ENCODE measurements around the gene PTPRCAP. TPM values are rescaled to one million over a fixed set of nuclear protein-coding genes. Genes with fewer than 3 reads are reported as not detected.

Gene PTPRCAP
- polyA plus RNA-seq, 1 donor (not counting 4 experiments of a cell fraction or from before 2014, with no cell fraction given), result not detected

DNA sequence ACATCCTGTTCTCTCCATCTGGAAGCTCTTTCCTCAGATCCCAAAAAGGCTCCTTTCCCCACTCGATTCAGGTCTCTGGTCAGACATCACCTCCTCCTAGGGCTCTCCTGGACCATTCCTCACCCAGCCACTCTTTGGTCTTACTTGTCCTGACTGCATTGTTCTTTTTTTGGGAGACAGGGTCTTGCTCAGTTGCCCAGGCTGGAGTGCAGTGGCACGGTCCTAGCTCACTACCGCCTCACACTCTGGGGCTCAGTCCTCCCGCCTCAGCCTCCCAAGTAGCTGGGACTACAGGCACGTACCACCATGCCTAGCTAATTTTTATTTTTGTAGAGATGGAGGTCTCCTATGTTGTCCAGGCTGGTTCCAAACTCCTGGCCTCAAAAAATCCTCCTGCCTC lies 8.0 kb upstream of the PTPRCAP start:
- H2AFZ ChIP-seq (ENCODE audit: control insufficient read depth, low read length), result no peak overlapping the region
- no peak overlapping the region for H3K9ac ChIP-seq (ENCODE audit: control insufficient read depth, extremely low read depth, insufficient read depth, low read length)
- TF ChIP-seq EZH2 (IDR thresholded peaks at IDR 0.05; ENCODE audit: low read length), result no peak
- no peak for TF ChIP-seq CTCF (optimal IDR thresholded peaks at IDR 0.05 in 1 of 3, IDR thresholded peaks at IDR 0.05 in 1 of 3, conservative IDR thresholded peaks at IDR 0.05 in 1 of 3; ENCODE audit: extremely low read depth in 1 of 3, insufficient read depth in 2 of 3, low read length in 3 of 3)
- H3K4me2 ChIP-seq (ENCODE audit: control insufficient read depth, extremely low read depth, insufficient read depth, low read depth, low read length), result no peak overlapping the region
- no peaks in the 10 kb centered on the region for H3K9me1 ChIP-seq (ENCODE audit: control insufficient read depth, extremely low read depth, insufficient read depth, low read length)
- peaks cover 15% of the 10 kb centered on the region for H3K79me2 ChIP-seq (ENCODE audit: control insufficient read depth, insufficient read depth, low read length)
- DNase-seq (ENCODE audit: low read depth, low spot score) (no peak), FAIRE-seq (no peak)
- H3K4me1 ChIP-seq (ENCODE audit: control insufficient read depth, extremely low read depth, insufficient read depth, low read length), result peaks cover 6% of the 10 kb centered on the region
- H3K4me3 ChIP-seq (ENCODE audit: control insufficient read depth in 2 of 3, extremely low read depth in 1 of 3, insufficient read depth in 2 of 3, low read depth in 1 of 3, low read length in 3 of 3), result no peak overlapping the region
- no peaks in the 10 kb centered on the region for H3K9me3 ChIP-seq (ENCODE audit: control insufficient read depth, low read depth, low read length)
- dilution Hi-C loops (cut with MboI; ENCODE audit: extremely low pct_ligation_motif_present, low sequenced_read_pairs), result no loop called here
- no peak overlapping the region for H3K27ac ChIP-seq (ENCODE audit: control insufficient read depth, insufficient read depth, low read length)
- peaks cover 0 to 7% of the 10 kb centered on the region in 2 experiments for H3K36me3 ChIP-seq (ENCODE audit: control insufficient read depth in 2 of 2, extremely low read depth in 1 of 2, insufficient read depth in 2 of 2, low read length in 2 of 2)
- H3K27me3 ChIP-seq (ENCODE audit: control insufficient read depth, extremely low read depth, insufficient read depth, low read length), result no peaks in the 10 kb centered on the region
- H4K20me1 ChIP-seq (ENCODE audit: control insufficient read depth, extremely low read depth, insufficient read depth, low read length), result no peaks in the 10 kb centered on the region

GRCh38 chr11:67442504-67443404 lies 5.3 kb upstream of the PTPRCAP start:
- Histone ChIP-seq H2AFZ (ENCODE audit: control insufficient read depth, low read length) (no peak overlapping the region), H3K9me1 (ENCODE audit: control insufficient read depth, extremely low read depth, insufficient read depth, low read length) (no peaks in the 10 kb centered on the region), H3K4me2 (ENCODE audit: control insufficient read depth, extremely low read depth, insufficient read depth, low read depth, low read length) (peak overlapping the region; percentile 89), H3K27ac (ENCODE audit: control insufficient read depth, insufficient read depth, low read length) (peak overlapping the region; percentile 50), H3K36me3 (ENCODE audit: control insufficient read depth in 2 of 2, extremely low read depth in 1 of 2, insufficient read depth in 2 of 2, low read length in 2 of 2) (peaks cover 0 to 12% of the 10 kb centered on the region in 2 experiments), H3K4me3 (ENCODE audit: control insufficient read depth in 2 of 3, extremely low read depth in 1 of 3, insufficient read depth in 2 of 3, low read depth in 1 of 3, low read length in 3 of 3) (peak overlapping the region; percentile 69 to 85 (median 73)), H3K4me1 (ENCODE audit: control insufficient read depth, extremely low read depth, insufficient read depth, low read length) (peaks cover 6% of the 10 kb centered on the region), H4K20me1 (ENCODE audit: control insufficient read depth, extremely low read depth, insufficient read depth, low read length) (peaks cover 3% of the 10 kb centered on the region), H3K9me3 (ENCODE audit: control insufficient read depth, low read depth, low read length) (no peaks in the 10 kb centered on the region), H3K27me3 (ENCODE audit: control insufficient read depth, extremely low read depth, insufficient read depth, low read length) (no peaks in the 10 kb centered on the region), H3K79me2 (ENCODE audit: control insufficient read depth, insufficient read depth, low read length) (peaks cover 15% of the 10 kb centered on the region), H3K9ac (ENCODE audit: control insufficient read depth, extremely low read depth, insufficient read depth, low read length) (peak overlapping the region; percentile 83)
- DNase-seq (ENCODE audit: low read depth, low spot score), result no peak
- TF ChIP-seq CTCF (optimal IDR thresholded peaks at IDR 0.05 in 1 of 3, IDR thresholded peaks at IDR 0.05 in 1 of 3, conservative IDR thresholded peaks at IDR 0.05 in 1 of 3; ENCODE audit: extremely low read depth in 1 of 3, insufficient read depth in 2 of 3, low read length in 3 of 3), result no peak
- no peak for TF ChIP-seq EZH2 (IDR thresholded peaks at IDR 0.05; ENCODE audit: low read length)
- FAIRE-seq, result no peak
- dilution Hi-C loops (cut with MboI; ENCODE audit: extremely low pct_ligation_motif_present, low sequenced_read_pairs), result no loop called here

All from keratinocyte (primary cell).